K562 (cell line): ENCODE results near the gene TMED8. TPM values are rescaled to one million over a fixed set of nuclear protein-coding genes. Genes with fewer than 3 reads are reported as not detected.

Source experiments
- ATAC-seq: fragments of 200-7000 bp; cut with Tn5 transposase; 3 replicates; pipeline ENCODE4 v1.9.1; 2020; ENCODE audit warnings: moderate library complexity
- BruUV-seq: library from RNA; stranded (reverse); fragments of 400-500 nt; replicated peaks from 2 replicates; lab custom pipeline; 2021; lab: Mats Ljungman, UMichigan
- CTCF ChIA-PET: fragments of 300-600 bp; formaldehyde crosslinking; extraction: SDS; loops from one replicate; lab custom pipeline; 2021; ENCODE audit warnings: low intra/inter-chr PET ratio; lab: Yijun Ruan, JAX
- POLR2A ChIA-PET: fragments of 300-600, 350-650 bp; sonication (Branson Sonifier 250); formaldehyde crosslinking; extraction: SDS; loops from one replicate; lab custom pipeline; 2021; ENCODE audit warnings: antibody characterized with exemption, inconsistent platforms; lab: Yijun Ruan, JAX
- DNase-seq, 4 experiments: peaks; one replicate each; pipeline versions ENCODE4 v3.0.0 to v3.0.0-alpha.2; 2011 to 2018; ENCODE audit warnings: low spot score in 3 of 4, mixed read lengths in 3 of 4; ENCODE audit errors: extremely low read depth in 1 of 4
- FAIRE-seq: peaks from 2 replicates; lab custom pipeline; 2011; peaks lifted over from hg19 to GRCh38; lab: Jason Lieb, UNC
- H2AFZ ChIP-seq: 2 replicates; pipeline ENCODE4 v1.6.0; 2011; ENCODE audit warnings: low read depth, low read length, control low read depth, inconsistent platforms
- H3K27ac ChIP-seq: fragments of 200-600 bp; 3 replicates; pipeline ENCODE4 v1.8.0; 2011; ENCODE audit warnings: low read depth, mild to moderate bottlenecking, control low read depth, inconsistent platforms, low read length, moderate library complexity, mixed read lengths; ENCODE audit errors: extremely low read depth
- H3K27me3 ChIP-seq, 2 experiments: fragments of 300-600 bp in 1 of 2; 2 replicates in 1 of 2; 3 replicates in 1 of 2; pipeline versions ENCODE4 v1.6.0 to v1.8.0; 2011; ENCODE audit warnings: inconsistent platforms in 2 of 2, low read length in 2 of 2, mild to moderate bottlenecking in 1 of 2, mixed read lengths in 1 of 2, moderate library complexity in 1 of 2; ENCODE audit not compliant: control insufficient read depth in 2 of 2, insufficient read depth in 2 of 2
- H3K36me3 ChIP-seq: fragments of 300-600 bp; 3 replicates; pipeline ENCODE4 v1.8.0; 2011; ENCODE audit warnings: mild to moderate bottlenecking, low read length, inconsistent platforms; ENCODE audit not compliant: control insufficient read depth, insufficient read depth
- H3K4me1 ChIP-seq, 2 experiments: fragments of 200-600 bp in 1 of 2; replicated peaks in 1 of 2; 2 replicates in 1 of 2; 3 replicates in 1 of 2; pipeline versions ENCODE4 v1.5.1 to v1.8.0; 2011; ENCODE audit warnings: inconsistent platforms in 2 of 2, low read length in 2 of 2, mild to moderate bottlenecking in 1 of 2, mixed read lengths in 1 of 2, moderate library complexity in 1 of 2; ENCODE audit not compliant: control insufficient read depth in 2 of 2, insufficient read depth in 2 of 2
- H3K4me2 ChIP-seq: 2 replicates; pipeline ENCODE4 v1.6.1; 2011; ENCODE audit warnings: low read length, control low read depth, inconsistent platforms, mixed read lengths; ENCODE audit not compliant: insufficient read depth
- H3K4me3 ChIP-seq: fragments of 200-600 bp; sonication (generic), shearing (Covaris generic); 2 replicates; pipeline ENCODE4 v1.5.1; 2016; ENCODE audit warnings: control low read depth, inconsistent platforms
- H3K79me2 ChIP-seq: fragments of 200-600 bp; 3 replicates; pipeline ENCODE4 v1.8.0; 2011; ENCODE audit warnings: low read length, inconsistent platforms; ENCODE audit not compliant: control insufficient read depth, insufficient read depth
- H3K9ac ChIP-seq, 2 experiments: 2 replicates each; pipeline versions ENCODE4 v1.6.0 to v1.6.1; 2011; ENCODE audit warnings: low read depth in 2 of 2, low read length in 2 of 2, control low read depth in 1 of 2, inconsistent platforms in 1 of 2, mild to moderate bottlenecking in 1 of 2, mixed read lengths in 1 of 2; ENCODE audit not compliant: insufficient read depth in 1 of 2
- H3K9me1 ChIP-seq: one replicate; pipeline ENCODE4 v1.6.0; 2011; ENCODE audit warnings: inconsistent platforms, mild to moderate bottlenecking, low read length, moderate library complexity; ENCODE audit not compliant: control insufficient read depth, insufficient read depth
- H3K9me3 ChIP-seq: replicated peaks from 2 replicates; pipeline ENCODE4 v1.5.1; 2011; ENCODE audit warnings: low read depth, low read length, inconsistent platforms; ENCODE audit not compliant: control insufficient read depth, insufficient read depth
- H4K20me1 ChIP-seq: replicated peaks from 2 replicates; pipeline ENCODE4 v1.6.1; 2011; ENCODE audit warnings: low read length, inconsistent platforms, mixed read lengths; ENCODE audit not compliant: control insufficient read depth, insufficient read depth
- ASH1L ChIP-seq: fragments of 450-650 bp; IDR thresholded peaks from 2 replicates; pipeline ENCODE4 v1.6.1; 2018; ENCODE audit warnings: borderline replicate concordance, mild to moderate bottlenecking, low read depth; ENCODE audit not compliant: partially characterized antibody
- CHD2 ChIP-seq: IDR thresholded peaks from 2 replicates; pipeline ENCODE4 v1.6.1; 2011; ENCODE audit warnings: low read depth, low read length
- ESRRB ChIP-seq: fragments of 250-450 bp; sonication (Bioruptor Pico); IDR thresholded peaks from 2 replicates; pipeline ENCODE4 v1.5.0; 2020; ENCODE audit warnings: mild to moderate bottlenecking, moderate library complexity, borderline replicate concordance
- HEY1 ChIP-seq: fragments of 250-450 bp; sonication (Bioruptor Pico); IDR thresholded peaks from 2 replicates; pipeline ENCODE4 v1.5.0; 2020; ENCODE audit warnings: mild to moderate bottlenecking, moderate library complexity, borderline replicate concordance
- JUND ChIP-seq, 2 experiments: IDR thresholded peaks; 2 replicates in 1 of 2; 3 replicates in 1 of 2; pipeline ENCODE4 v1.6.1; 2011; ENCODE audit warnings: borderline replicate concordance in 2 of 2, low read depth in 2 of 2, low read length in 2 of 2, improper control_type of control experiment in 1 of 2, missing biosample characterization in 1 of 2, missing genetic modification characterization in 1 of 2, missing genetic modification reagents in 1 of 2
- MCM7 ChIP-seq, 2 experiments: fragments of 450-650 bp; IDR thresholded peaks; 2 replicates each; pipeline ENCODE4 v1.6.1; 2016 to 2018
- MEIS2 ChIP-seq: fragments of 450-650 bp; IDR thresholded peaks from 2 replicates; pipeline ENCODE4 v1.6.1; 2014; ENCODE audit warnings: mild to moderate bottlenecking; ENCODE audit not compliant: partially characterized antibody
- NKRF ChIP-seq: fragments of 450-650 bp; IDR thresholded peaks from 2 replicates; pipeline ENCODE4 v1.6.1; 2016; ENCODE audit warnings: borderline replicate concordance
- NR0B1 ChIP-seq: fragments of 450-650 bp; IDR thresholded peaks from one replicate; pipeline ENCODE4 v1.6.1; 2018; ENCODE audit warnings: mild to moderate bottlenecking, moderate library complexity; ENCODE audit not compliant: partially characterized antibody
- POU5F1 ChIP-seq: fragments of 150-350 bp; IDR thresholded peaks from 2 replicates; pipeline ENCODE4 v1.6.1; 2014; ENCODE audit warnings: borderline replicate concordance, low read length, low read depth, mild to moderate bottlenecking; ENCODE audit not compliant: partially characterized antibody
- SIRT6 ChIP-seq: IDR thresholded peaks from one replicate; pipeline ENCODE4 v1.6.1; 2012; ENCODE audit warnings: low read depth, mild to moderate bottlenecking, control low read depth, inconsistent platforms, low read length, moderate library complexity
- SREBF2 ChIP-seq: sonication (generic); formaldehyde crosslinking; IDR thresholded peaks from 2 replicates; pipeline ENCODE4 v1.4.0; 2020; ENCODE audit warnings: mild to moderate bottlenecking, missing genetic modification reagents
- USF2 ChIP-seq: sonication (generic); formaldehyde crosslinking; IDR thresholded peaks from 2 replicates; pipeline ENCODE4 v1.5.0; 2020; ENCODE audit warnings: missing genetic modification reagents
- ZNF121 ChIP-seq: sonication (generic); formaldehyde crosslinking; conservative IDR thresholded peaks from 2 replicates; pipeline ENCODE4 v1.8.0; 2022; ENCODE audit warnings: missing genetic modification reagents
- ZNF717 ChIP-seq: fragments of 250-450 bp; sonication (Bioruptor Pico); IDR thresholded peaks from 2 replicates; pipeline ENCODE4 v1.5.0; 2021
- WGBS: fragments of 100-300 bp; shearing (Covaris generic); methylation state at CpG from one replicate; pipeline ENCODE4 v1.1.6; 2016; ENCODE audit warnings: low coverage, mixed read lengths; ENCODE audit not compliant: insufficient coverage; ENCODE audit errors: missing lambda C conversion rate; 5-methylcytosine and 5-hydroxymethylcytosine counted together
- in situ Hi-C: fragments of 300-500 bp; cut with MboI; formaldehyde crosslinking; loops from 4 replicates; pipeline ENCODE4 v1.15.0; 2018; ENCODE audit warnings: inconsistent platforms, mixed read lengths
- intact Hi-C: fragments of 100-400 bp; cut with micrococcal nuclease; formaldehyde crosslinking; loops from 2 replicates; pipeline ENCODE4 v1.14.2; 2022
- polyA plus RNA-seq, 8 experiments: library from polyadenylated mRNA; depleted of rRNA in 4 of 8; stranded (reverse) in 5 of 8; unstranded in 3 of 8; fragments of >200 nt; fragmentation: Nextera tagmentation in 2 of 8; fragmentation: Illumina TruSeq in 1 of 8; extraction: Ambion mirVana in 2 of 8; extraction: Trizol in 1 of 8; gene quantifications; 2 replicates each; pipeline versions ENCODE4 v1.2.1 to v1.2.3, GENCODE V29; 2011 to 2014; ENCODE audit warnings: inconsistent platforms in 1 of 8, missing spikeins in 1 of 8
- total RNA-seq, 7 experiments: library from RNA; depleted of rRNA in 6 of 7; stranded (reverse); fragments of >200 nt in 6 of 7; fragmentation: Illumina TruSeq in 2 of 7; extraction: Trizol in 2 of 7; gene quantifications; 2 replicates each; pipeline versions ENCODE4 v1.2.1 to v1.2.3, GENCODE V29; 2011 to 2021; ENCODE audit warnings: low replicate concordance in 1 of 7

Gene TMED8
- total and polyA plus RNA-seq, 9 of the 15 experiments (the other 6 are each of a cell fraction or from before 2014, with no cell fraction given), result 3.3 to 17.4 (median 12.0) TPM

GRCh38 chr14:77359626-77360025 lies 17.3 kb downstream of the TMED8 start:
- H3K79me2 ChIP-seq, result no peaks in the 10 kb centered on the region; the same call in 2 of the 3 replicates
- H3K27ac ChIP-seq, result no peak overlapping the region
- no peaks in the 10 kb centered on the region for H3K9me3 ChIP-seq
- H3K4me2 ChIP-seq, result no peak overlapping the region
- H2AFZ ChIP-seq, result no peak overlapping the region
- intact Hi-C loops (no loop called here), in situ Hi-C loops (no loop called here)
- no peaks in the 10 kb centered on the region for H4K20me1 ChIP-seq
- H3K4me3 ChIP-seq, result no peak overlapping the region
- H3K9me1 ChIP-seq, result no peaks in the 10 kb centered on the region
- no peaks in the 10 kb centered on the region; a peak in 1 of 5 replicates for H3K4me1 ChIP-seq
- no peaks in the 10 kb centered on the region for H3K36me3 ChIP-seq
- no peak for DNase-seq
- TF ChIP-seq NKRF (no peak), MCM7 (IDR thresholded peaks at IDR 0.05) (no peak), MEIS2 (no peak), ZNF121 (no peak), POU5F1 (no peak), NR0B1 (no peak), HEY1 (CRISPR knock-in tag) (no peak), ZNF717 (CRISPR knock-in tag) (no peak), CHD2 (no peak), SREBF2 (CRISPR knock-in tag) (no peak), ESRRB (CRISPR knock-in tag) (no peak), SIRT6 (no peak), ASH1L (no peak), USF2 (no peak), JUND (IDR thresholded peaks at IDR 0.05; ENCODE audit: borderline replicate concordance, low read depth, low read length) (no peak), JUND (tag; IDR thresholded peaks at IDR 0.05; ENCODE audit: borderline replicate concordance, low read depth, low read length) (no peak)
- H3K27me3 ChIP-seq, result no peaks in the 10 kb centered on the region
- no TSS peak for BruUV-seq
- POLR2A ChIA-PET, result no interaction called here
- no peak for FAIRE-seq
- 44% methylated on average over 1 of the region's 1 CpG for WGBS
- no peak overlapping the region for H3K9ac ChIP-seq
- CTCF ChIA-PET, result no interaction called here
- no peak for ATAC-seq
